HG03521 (cell line): ENCODE measurements around the gene AGBL3.
"Not testable (repeated sequence)": the region's sequence is repeated elsewhere in the genome, so short reads cannot be mapped to it uniquely, and the experiment has no call there.

Source experiments
- ATAC-seq: cut with Tn5 transposase; IDR thresholded peaks from one replicate; pipeline ENCODE4 v1.9.1; 2021; ENCODE audit warnings: mild to moderate bottlenecking, moderate library complexity; ENCODE audit not compliant: unreplicated experiment

Gene AGBL3

DNA sequence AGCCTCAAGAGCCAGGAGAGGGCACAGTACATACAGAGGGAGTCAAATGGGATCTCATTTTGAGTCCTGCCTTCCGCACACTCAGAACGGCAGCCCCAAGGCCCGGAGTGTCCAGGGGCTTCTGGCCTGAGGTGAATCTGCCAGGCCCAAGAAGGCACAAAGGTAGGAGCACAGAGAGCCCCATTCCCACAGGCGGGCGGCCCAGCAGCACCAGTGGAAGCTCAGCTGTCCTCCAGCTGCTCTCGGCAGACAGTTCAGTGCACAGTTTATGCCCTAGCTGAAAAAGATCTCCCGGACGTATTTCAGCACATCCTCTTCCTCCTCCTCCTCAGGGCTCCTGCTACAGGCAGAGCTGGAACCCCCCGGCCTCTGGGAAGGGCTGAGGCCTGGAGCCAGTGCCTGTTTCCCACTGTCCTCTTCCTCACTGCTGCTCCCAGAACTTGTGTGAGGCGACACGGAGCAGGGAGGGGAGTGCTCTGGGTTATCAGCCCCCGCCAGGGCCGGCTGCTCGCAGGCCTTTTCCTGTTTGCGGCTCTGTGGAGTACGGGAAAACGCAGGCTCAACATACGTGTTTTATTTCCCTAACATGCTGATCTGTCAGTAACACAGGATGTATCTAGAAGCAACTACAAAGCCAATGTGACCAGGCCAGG is 180.2 kb downstream of the AGBL3 start:
- no peak for ATAC-seq

GRCh38 chr7:135167365-135167917 is 181.1 kb downstream of the AGBL3 start:
- ATAC-seq, result no peak

DNA sequence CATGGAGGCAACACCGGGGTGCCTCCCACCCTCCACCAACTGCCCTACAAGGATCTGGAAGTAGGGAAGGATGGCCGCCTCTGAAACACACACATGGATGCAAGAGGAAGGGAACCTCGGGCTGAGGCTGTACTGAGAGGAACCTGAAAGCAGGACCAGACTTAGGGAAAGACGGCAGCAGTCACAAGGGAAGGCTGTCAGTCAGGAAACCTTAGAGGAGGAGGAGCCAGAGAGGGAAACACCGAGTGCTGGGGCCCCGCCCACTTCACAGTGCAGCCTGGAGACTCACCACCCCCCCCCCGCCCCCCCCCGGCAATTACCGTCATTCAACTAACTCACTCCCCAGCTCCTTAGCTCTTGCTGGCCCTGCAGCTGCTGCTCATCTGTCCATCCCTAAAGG is 181.7 kb downstream of the AGBL3 start:
- ATAC-seq, result no peak

- ATAC-seq, result no peak
Measured at GRCh38 chr7:135168489-135169140, 182.3 kb downstream of the AGBL3 start.

- ATAC-seq, result peak; percentile 42
Measured at GRCh38 chr7:135169141-135169963, 183.0 kb downstream of the AGBL3 start.

- ATAC-seq, result no peak
Measured at GRCh38 chr7:135169964-135170273, 183.6 kb downstream of the AGBL3 start.

GRCh38 chr7:135170274-135170997 is 184.1 kb downstream of the AGBL3 start, which contains the start of gene CYREN:
TSS of gene CYREN (minus strand) at chr7:135170707. CDS start at chr7:135168922, 1,785 bp downstream.
- peak; percentile 74 for ATAC-seq

DNA sequence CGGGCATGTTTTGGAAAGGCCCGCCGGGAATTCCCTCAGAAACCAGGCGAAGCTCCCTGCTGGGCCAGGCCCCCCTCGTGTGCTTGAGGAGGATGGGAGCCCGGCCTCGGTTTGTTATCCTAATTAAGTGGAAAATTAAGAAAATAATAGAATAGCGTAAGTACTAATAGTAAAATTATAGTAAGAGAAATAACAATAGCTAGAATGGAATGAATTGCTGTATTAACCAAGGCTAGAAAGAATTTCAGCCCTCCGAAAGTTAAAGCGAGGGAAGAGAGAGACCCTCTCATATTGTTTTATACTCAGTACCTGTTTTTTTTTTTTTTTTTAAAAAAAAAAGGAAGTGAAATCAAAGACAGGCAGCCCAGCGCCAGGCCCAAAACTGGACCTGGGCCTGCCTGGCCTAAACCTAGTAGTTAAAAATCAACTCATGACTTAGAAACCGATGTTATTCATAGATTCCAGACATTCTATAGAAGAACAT is 184.7 kb downstream of the AGBL3 start:
- ATAC-seq, result peak; percentile 20

DNA sequence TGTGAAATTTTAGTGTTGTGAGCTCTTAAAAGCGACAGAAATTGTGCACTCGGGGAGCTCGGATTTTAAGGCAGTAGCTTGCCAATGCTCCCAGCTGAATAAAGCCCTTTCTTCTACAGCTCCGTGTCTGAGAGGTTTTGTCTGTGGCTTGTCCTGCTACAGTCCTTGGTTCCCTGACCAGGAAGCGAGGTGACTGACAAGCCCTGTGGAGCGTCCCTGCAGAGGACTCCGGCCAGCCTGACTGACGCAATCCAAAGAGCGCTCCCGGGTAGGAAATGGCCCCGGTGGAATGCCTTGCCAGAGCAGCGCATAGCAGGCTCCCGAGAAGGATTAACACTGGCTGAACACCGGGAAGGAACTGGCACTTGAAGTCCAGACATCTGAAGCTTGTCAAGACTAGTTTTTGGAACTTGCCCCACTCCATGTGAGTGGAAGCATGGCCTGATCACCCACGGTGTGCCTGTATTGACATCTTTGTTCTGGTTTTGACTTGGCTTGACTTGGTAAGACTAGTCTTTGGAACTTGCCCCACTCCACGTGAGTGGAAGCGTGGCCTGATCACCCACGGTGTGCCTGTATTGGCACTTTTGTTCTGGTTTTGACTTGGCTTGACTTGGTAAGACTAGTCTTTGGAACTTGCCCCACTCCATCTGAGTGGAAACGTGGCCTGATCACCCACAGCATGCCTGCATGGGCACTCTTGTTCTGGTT is 185.4 kb downstream of the AGBL3 start:
- not testable (repeated sequence) for ATAC-seq

- ATAC-seq, result not testable (repeated sequence)
Measured at GRCh38 chr7:135173916-135174315, 187.6 kb downstream of the AGBL3 start.

DNA sequence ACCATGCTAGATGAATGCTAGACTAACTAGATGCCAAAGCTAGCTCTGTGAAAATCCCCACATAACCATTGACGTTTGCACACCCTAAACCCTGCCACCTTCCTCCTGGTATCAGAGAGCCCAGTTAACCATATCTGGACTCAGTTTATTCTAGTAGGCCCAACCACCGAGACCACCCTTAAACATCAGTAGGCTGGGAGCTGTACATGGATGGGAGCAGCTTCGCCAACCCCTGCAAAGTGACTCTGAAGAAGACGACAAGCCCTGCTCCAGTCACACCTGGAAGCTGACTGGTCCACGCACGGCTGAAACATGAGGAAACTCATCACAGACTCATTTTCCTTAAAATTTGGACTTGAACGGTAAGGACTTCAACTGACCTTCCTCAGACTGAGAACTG is 188.6 kb downstream of the AGBL3 start:
- no peak for ATAC-seq

GRCh38 chr7:135175931-135176330 is 189.6 kb downstream of the AGBL3 start:
- no peak for ATAC-seq

- ATAC-seq, result no peak
Measured at GRCh38 chr7:135177028-135177696, 190.9 kb downstream of the AGBL3 start.

DNA sequence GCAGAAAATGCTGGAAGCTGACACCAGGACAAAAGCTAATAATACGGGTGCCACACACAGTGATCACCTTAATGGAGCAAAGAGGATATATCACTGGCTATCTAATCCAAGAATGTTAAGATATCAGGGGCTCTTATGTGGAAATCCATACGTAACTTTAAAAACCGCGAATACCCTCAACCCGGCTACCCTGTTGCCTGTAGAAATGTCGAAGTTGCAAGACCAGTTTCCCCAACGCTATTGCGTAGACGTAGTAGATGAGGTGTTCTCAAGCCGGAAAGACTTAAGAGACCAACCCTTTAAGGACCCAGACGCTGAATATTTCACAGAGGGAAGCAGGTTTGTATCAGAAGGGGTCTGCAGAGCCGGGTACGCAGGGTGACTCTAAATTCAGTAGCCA is 192.1 kb downstream of the AGBL3 start:
- no peak for ATAC-seq

GRCh38 chr7:135179321-135179925 is 193.1 kb downstream of the AGBL3 start:
- no peak for ATAC-seq

GRCh38 chr7:135180122-135180521 is 193.8 kb downstream of the AGBL3 start:
- no peak for ATAC-seq

DNA sequence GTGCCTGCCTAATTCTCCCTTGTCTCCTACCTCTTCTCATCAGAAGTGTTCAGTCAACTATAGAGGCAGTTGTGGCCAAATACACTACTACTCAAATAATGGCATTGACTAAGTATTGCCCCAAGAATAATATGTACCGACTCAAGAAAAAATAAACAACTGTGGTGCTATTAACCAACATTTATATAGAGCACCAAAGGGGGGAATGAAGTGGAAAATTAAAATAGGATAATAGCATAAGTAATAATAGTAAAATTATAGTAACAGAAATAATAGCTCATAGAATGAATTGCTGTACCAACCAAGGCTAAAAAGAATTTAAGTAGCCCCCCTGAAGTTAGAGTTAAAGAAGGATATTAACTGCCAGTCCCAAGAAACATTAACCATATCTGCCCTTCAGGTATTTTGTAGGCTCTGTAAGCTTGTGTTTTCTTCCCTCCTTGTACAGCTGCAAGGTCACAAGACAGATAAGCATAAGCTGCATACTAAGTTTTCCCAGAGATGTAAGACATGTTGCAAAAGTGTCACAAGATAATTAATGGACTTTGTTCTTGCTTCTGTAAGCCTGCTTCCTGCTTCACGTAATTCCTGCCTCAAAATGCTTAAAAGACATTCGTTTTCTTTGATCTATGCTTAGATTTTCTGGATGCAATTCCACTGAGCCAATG is 195.1 kb downstream of the AGBL3 start:
- no peak for ATAC-seq

GRCh38 chr7:135181929-135182678 is 195.8 kb downstream of the AGBL3 start:
- no peak for ATAC-seq
